ENCODE results near the gene SLC37A3. TPM values are rescaled to one million over a fixed set of nuclear protein-coding genes. Genes with fewer than 3 reads are reported as not detected.

SLC37A3 gene
- total and polyA plus RNA-seq, 4 donors: 7.3 to 30.8 (median 10.6) TPM

DNA sequence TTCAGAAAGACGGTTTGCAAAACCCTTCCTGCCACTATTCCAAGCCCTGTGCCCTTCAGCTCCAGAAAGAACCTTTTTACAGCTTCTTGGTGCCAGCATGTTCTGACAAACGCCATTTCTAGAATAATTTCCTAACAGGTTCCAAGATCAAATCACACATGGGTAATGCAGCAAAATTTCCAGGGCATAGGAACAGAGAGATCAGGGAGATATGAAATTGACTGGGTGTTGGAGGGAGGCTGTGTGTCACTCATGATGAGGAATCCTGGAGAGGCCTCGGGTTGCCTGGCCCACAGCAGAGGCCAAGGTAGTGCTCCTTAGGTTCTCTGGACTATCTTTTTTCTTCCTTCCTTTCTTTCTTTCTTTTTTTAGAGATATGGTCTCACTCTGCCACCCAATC, 35.1 kb upstream of the SLC37A3 start:
- no peaks in the 10 kb centered on the region for H3K36me3 ChIP-seq (ENCODE audit: control insufficient read depth in 4 of 4, insufficient read depth in 3 of 4, low read depth in 1 of 4, low read length in 3 of 4)
- TF ChIP-seq, protein P1, sequence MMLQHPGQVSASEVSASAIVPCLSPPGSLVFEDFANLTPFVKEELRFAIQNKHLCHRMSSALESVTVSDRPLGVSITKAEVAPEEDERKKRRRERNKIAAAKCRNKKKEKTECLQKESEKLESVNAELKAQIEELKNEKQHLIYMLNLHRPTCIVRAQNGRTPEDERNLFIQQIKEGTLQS (IDR thresholded peaks at IDR 0.05): no peak
- TF ChIP-seq GABPA (IDR thresholded peaks at IDR 0.05 in 1 of 2, conservative IDR thresholded peaks at IDR 0.05 in 1 of 2) (no peak), HNF4G (IDR thresholded peaks at IDR 0.05) (no peak), RAD21 (IDR thresholded peaks at IDR 0.05) (no peak), EGR1 (IDR thresholded peaks at IDR 0.05; ENCODE audit: low read depth in 2 of 2) (no peak), YY1 (IDR thresholded peaks at IDR 0.05) (no peak), NR2F2 (IDR thresholded peaks at IDR 0.05) (no peak), FOXA1 (IDR thresholded peaks at IDR 0.05) (no peak), JUND (IDR thresholded peaks at IDR 0.05) (no peak), RXRA (IDR thresholded peaks at IDR 0.05) (no peak), TAF1 (conservative IDR thresholded peaks at IDR 0.05) (no peak), FOXA2 (IDR thresholded peaks at IDR 0.05) (no peak), SP1 (IDR thresholded peaks at IDR 0.05) (no peak), HNF4A (conservative IDR thresholded peaks at IDR 0.05) (no peak)
- TF ChIP-seq, protein P2, sequence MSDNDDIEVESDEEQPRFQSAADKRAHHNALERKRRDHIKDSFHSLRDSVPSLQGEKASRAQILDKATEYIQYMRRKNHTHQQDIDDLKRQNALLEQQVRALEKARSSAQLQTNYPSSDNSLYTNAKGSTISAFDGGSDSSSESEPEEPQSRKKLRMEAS (IDR thresholded peaks at IDR 0.05): no peak
- TF ChIP-seq, protein P3, sequence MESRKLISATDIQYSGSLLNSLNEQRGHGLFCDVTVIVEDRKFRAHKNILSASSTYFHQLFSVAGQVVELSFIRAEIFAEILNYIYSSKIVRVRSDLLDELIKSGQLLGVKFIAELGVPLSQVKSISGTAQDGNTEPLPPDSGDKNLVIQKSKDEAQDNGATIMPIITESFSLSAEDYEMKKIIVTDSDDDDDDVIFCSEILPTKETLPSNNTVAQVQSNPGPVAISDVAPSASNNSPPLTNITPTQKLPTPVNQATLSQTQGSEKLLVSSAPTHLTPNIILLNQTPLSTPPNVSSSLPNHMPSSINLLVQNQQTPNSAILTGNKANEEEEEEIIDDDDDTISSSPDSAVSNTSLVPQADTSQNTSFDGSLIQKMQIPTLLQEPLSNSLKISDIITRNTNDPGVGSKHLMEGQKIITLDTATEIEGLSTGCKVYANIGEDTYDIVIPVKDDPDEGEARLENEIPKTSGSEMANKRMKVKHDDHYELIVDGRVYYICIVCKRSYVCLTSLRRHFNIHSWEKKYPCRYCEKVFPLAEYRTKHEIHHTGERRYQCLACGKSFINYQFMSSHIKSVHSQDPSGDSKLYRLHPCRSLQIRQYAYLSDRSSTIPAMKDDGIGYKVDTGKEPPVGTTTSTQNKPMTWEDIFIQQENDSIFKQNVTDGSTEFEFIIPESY (IDR thresholded peaks at IDR 0.05): no peak
- TF ChIP-seq, protein P4, sequence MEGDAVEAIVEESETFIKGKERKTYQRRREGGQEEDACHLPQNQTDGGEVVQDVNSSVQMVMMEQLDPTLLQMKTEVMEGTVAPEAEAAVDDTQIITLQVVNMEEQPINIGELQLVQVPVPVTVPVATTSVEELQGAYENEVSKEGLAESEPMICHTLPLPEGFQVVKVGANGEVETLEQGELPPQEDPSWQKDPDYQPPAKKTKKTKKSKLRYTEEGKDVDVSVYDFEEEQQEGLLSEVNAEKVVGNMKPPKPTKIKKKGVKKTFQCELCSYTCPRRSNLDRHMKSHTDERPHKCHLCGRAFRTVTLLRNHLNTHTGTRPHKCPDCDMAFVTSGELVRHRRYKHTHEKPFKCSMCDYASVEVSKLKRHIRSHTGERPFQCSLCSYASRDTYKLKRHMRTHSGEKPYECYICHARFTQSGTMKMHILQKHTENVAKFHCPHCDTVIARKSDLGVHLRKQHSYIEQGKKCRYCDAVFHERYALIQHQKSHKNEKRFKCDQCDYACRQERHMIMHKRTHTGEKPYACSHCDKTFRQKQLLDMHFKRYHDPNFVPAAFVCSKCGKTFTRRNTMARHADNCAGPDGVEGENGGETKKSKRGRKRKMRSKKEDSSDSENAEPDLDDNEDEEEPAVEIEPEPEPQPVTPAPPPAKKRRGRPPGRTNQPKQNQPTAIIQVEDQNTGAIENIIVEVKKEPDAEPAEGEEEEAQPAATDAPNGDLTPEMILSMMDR (IDR thresholded peaks at IDR 0.05; ENCODE audit: low read depth, low read length, missing input control): no peak
- TF ChIP-seq, protein P5, sequence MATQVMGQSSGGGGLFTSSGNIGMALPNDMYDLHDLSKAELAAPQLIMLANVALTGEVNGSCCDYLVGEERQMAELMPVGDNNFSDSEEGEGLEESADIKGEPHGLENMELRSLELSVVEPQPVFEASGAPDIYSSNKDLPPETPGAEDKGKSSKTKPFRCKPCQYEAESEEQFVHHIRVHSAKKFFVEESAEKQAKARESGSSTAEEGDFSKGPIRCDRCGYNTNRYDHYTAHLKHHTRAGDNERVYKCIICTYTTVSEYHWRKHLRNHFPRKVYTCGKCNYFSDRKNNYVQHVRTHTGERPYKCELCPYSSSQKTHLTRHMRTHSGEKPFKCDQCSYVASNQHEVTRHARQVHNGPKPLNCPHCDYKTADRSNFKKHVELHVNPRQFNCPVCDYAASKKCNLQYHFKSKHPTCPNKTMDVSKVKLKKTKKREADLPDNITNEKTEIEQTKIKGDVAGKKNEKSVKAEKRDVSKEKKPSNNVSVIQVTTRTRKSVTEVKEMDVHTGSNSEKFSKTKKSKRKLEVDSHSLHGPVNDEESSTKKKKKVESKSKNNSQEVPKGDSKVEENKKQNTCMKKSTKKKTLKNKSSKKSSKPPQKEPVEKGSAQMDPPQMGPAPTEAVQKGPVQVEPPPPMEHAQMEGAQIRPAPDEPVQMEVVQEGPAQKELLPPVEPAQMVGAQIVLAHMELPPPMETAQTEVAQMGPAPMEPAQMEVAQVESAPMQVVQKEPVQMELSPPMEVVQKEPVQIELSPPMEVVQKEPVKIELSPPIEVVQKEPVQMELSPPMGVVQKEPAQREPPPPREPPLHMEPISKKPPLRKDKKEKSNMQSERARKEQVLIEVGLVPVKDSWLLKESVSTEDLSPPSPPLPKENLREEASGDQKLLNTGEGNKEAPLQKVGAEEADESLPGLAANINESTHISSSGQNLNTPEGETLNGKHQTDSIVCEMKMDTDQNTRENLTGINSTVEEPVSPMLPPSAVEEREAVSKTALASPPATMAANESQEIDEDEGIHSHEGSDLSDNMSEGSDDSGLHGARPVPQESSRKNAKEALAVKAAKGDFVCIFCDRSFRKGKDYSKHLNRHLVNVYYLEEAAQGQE (IDR thresholded peaks at IDR 0.05): no peak
- no peak overlapping the region for H3K4me3 ChIP-seq (ENCODE audit: low read depth in 1 of 3, low read length in 3 of 3)
- no peak for DNase-seq (ENCODE audit: low spot score)
- H3K9me3 ChIP-seq (ENCODE audit: control insufficient read depth in 4 of 4, low read length in 3 of 4): no peaks in the 10 kb centered on the region
- no peaks in the 10 kb centered on the region for H3K27me3 ChIP-seq (ENCODE audit: control insufficient read depth in 4 of 4, insufficient read depth in 4 of 4, low read length in 3 of 4)
- 89% methylated on average over 3 of the region's 3 CpGs for whole genome bisulfite sequencing
- no peak overlapping the region for H3K9ac ChIP-seq (ENCODE audit: low read depth in 1 of 2, low read length in 2 of 2)
- H3K4me1 ChIP-seq (ENCODE audit: control insufficient read depth in 4 of 4, insufficient read depth in 4 of 4, low read length in 3 of 4): peaks cover 0 to 2% (median 0%) of the 10 kb centered on the region in 4 donors
- H3K27ac ChIP-seq (ENCODE audit: low read depth in 1 of 2, low read length in 2 of 2): no peak overlapping the region
